OCI-LY7 (cell line): ENCODE results near the gene HS3ST5. TPM values are rescaled to one million over a fixed set of nuclear protein-coding genes. Genes with fewer than 3 reads are reported as not detected.

Experiments
- BruUV-seq: library from RNA; stranded (reverse); fragments of 400-500 nt; replicated peaks from 2 replicates; lab custom pipeline; 2021; lab: Mats Ljungman, UMichigan
- CTCF ChIA-PET: fragments of 300-600 bp; sonication (Branson Sonifier 250); formaldehyde crosslinking; loops from one replicate; lab custom pipeline; 2022; ENCODE audit warnings: antibody characterized with exemption; ENCODE audit not compliant: unreplicated experiment; lab: Charles Lee
- POLR2A ChIA-PET: fragments of 300-600 bp; sonication (Branson Sonifier 250); formaldehyde crosslinking; loops from one replicate; lab custom pipeline; 2022; ENCODE audit warnings: antibody characterized with exemption; lab: Charles Lee
- DNase-seq: peaks from one replicate; pipeline ENCODE4 v3.0.0-alpha.2; 2015; ENCODE audit warnings: low spot score
- H2AFZ ChIP-seq: fragments of 200-600 bp; sonication (generic), shearing (Covaris generic); 2 replicates; pipeline ENCODE4 v1.6.1; 2014; ENCODE audit warnings: mild to moderate bottlenecking, antibody characterized with exemption, low read length, moderate library complexity
- H3K27ac ChIP-seq: fragments of 200-600 bp; sonication (generic); 2 replicates; pipeline ENCODE4 v1.5.1; 2014; ENCODE audit warnings: mixed run types, low read depth, mild to moderate bottlenecking, moderate library complexity, low read length, inconsistent platforms; ENCODE audit not compliant: poor library complexity, severe bottlenecking
- H3K36me3 ChIP-seq: fragments of 200-600 bp; sonication (generic); 2 replicates; pipeline ENCODE4 v1.6.1; 2014; ENCODE audit warnings: mild to moderate bottlenecking, antibody characterized with exemption, low read length, moderate library complexity, mixed read lengths; ENCODE audit not compliant: insufficient read depth
- H3K4me1 ChIP-seq: fragments of 200-600 bp; sonication (generic); 2 replicates; pipeline ENCODE4 v1.5.1; 2014; ENCODE audit warnings: mild to moderate bottlenecking, low read length; ENCODE audit not compliant: insufficient read depth, poor library complexity, severe bottlenecking
- H3K4me2 ChIP-seq: fragments of 200-600 bp; sonication (generic); 2 replicates; pipeline ENCODE4 v1.6.1; 2014; ENCODE audit warnings: mild to moderate bottlenecking, low read length
- H3K4me3 ChIP-seq: fragments of 200-600 bp; sonication (generic); 2 replicates; pipeline ENCODE4 v1.5.1; 2014; ENCODE audit warnings: mild to moderate bottlenecking, low read depth, low read length; ENCODE audit not compliant: poor library complexity, severe bottlenecking
- H3K79me2 ChIP-seq: fragments of 200-600 bp; sonication (generic); 2 replicates; pipeline ENCODE4 v1.6.1; 2016; ENCODE audit warnings: low read depth, mild to moderate bottlenecking, low read length, moderate library complexity, mixed read lengths; ENCODE audit not compliant: insufficient read depth
- H3K9me2 ChIP-seq: fragments of 200-600 bp; sonication (generic); 2 replicates; pipeline ENCODE4 v1.6.1; 2016; ENCODE audit warnings: mild to moderate bottlenecking, low read length, mixed read lengths; ENCODE audit not compliant: insufficient read depth
- H3K9me3 ChIP-seq: fragments of 200-600 bp; sonication (generic); 2 replicates; pipeline ENCODE4 v1.6.1; 2014; ENCODE audit warnings: mild to moderate bottlenecking, mixed run types, low read length, mixed read lengths
- H4K20me1 ChIP-seq: fragments of 200-600 bp; sonication (generic); 2 replicates; pipeline ENCODE4 v1.6.1; 2014; ENCODE audit warnings: mild to moderate bottlenecking, antibody characterized with exemption, low read length, moderate library complexity, mixed read lengths; ENCODE audit not compliant: insufficient read depth
- CTCF ChIP-seq: fragments of 200-600 bp; sonication (generic); conservative IDR thresholded peaks from 2 replicates; pipeline ENCODE4 v1.5.1; 2014; ENCODE audit warnings: mild to moderate bottlenecking, antibody characterized with exemption, low read length, moderate library complexity, mixed read lengths
- EZH2phosphoT487 ChIP-seq: fragments of 200-600 bp; sonication (generic); IDR thresholded peaks from 2 replicates; pipeline ENCODE4 v1.6.1; 2018; ENCODE audit warnings: low read depth, borderline replicate concordance, mild to moderate bottlenecking, mixed run types, antibody characterized with exemption, low read length, moderate library complexity, mixed read lengths
- intact Hi-C: fragments of 100-400 bp; cut with micrococcal nuclease; formaldehyde crosslinking; loops from one replicate; pipeline ENCODE4 v1.10.0; 2022; ENCODE audit not compliant: unreplicated experiment
- total RNA-seq, 2 experiments: library from RNA; depleted of rRNA in 1 of 2; stranded (reverse); fragments of >200 nt in 1 of 2; shearing (Covaris generic) in 1 of 2; gene quantifications; 2 replicates each; pipeline ENCODE4 v1.2.3, GENCODE V29; 2014 to 2022

HS3ST5 gene
- total RNA-seq, 2 experiments from 2014 or later = not detected

- Histone ChIP-seq H3K27ac (no peak overlapping the region), H4K20me1 (no peaks in the 10 kb centered on the region), H2AFZ (no peak overlapping the region), H3K36me3 (no peaks in the 10 kb centered on the region), H3K4me2 (no peak overlapping the region), H3K79me2 (no peaks in the 10 kb centered on the region), H3K9me3 (no peaks in the 10 kb centered on the region), H3K9me2 (no peaks in the 10 kb centered on the region), H3K4me1 (no peaks in the 10 kb centered on the region), H3K4me3 (no peak overlapping the region)
- BruUV-seq = no TSS peak
- intact Hi-C loops = no loop called here
- CTCF ChIA-PET = no interaction called here
- POLR2A ChIA-PET = no interaction called here
- DNase-seq = no peak
- no peak for TF ChIP-seq CTCF
- no peak for TF ChIP-seq EZH2phosphoT487
Observed at GRCh38 chr6:114115652-114116051, 227.2 kb downstream of the HS3ST5 start.

- no peak overlapping the region for H3K27ac ChIP-seq
- DNase-seq = peak; percentile 41
- H2AFZ ChIP-seq = no peak overlapping the region
- H3K4me3 ChIP-seq = no peak overlapping the region
- intact Hi-C loops = loop anchor here (10.0 kb wide), 1 partner anchor 114 kb away; no protein-coding TSS in a partner anchor
- TF ChIP-seq EZH2phosphoT487 = no peak
- TF ChIP-seq CTCF = peak; percentile 82
- H4K20me1 ChIP-seq = no peaks in the 10 kb centered on the region
- H3K79me2 ChIP-seq = no peaks in the 10 kb centered on the region
- no TSS peak for BruUV-seq
- CTCF ChIA-PET = interaction anchor here (1.0 kb wide), 1 partner anchor 137 kb away, joined by 3 read pairs; the partner anchor contains the start of gene HDAC2
- H3K9me3 ChIP-seq = no peaks in the 10 kb centered on the region
- H3K9me2 ChIP-seq = no peaks in the 10 kb centered on the region
- no peaks in the 10 kb centered on the region for H3K36me3 ChIP-seq
- POLR2A ChIA-PET = interaction anchor here (0.6 to 1.6 kb wide), 2 partner anchors 9 to 284 kb away, joined by 7 read pairs; no protein-coding TSS in a partner anchor
- H3K4me2 ChIP-seq = no peak overlapping the region
- H3K4me1 ChIP-seq = no peaks in the 10 kb centered on the region
Observed at GRCh38 chr6:114108119-114109002, 234.5 kb downstream of the HS3ST5 start.

DNA sequence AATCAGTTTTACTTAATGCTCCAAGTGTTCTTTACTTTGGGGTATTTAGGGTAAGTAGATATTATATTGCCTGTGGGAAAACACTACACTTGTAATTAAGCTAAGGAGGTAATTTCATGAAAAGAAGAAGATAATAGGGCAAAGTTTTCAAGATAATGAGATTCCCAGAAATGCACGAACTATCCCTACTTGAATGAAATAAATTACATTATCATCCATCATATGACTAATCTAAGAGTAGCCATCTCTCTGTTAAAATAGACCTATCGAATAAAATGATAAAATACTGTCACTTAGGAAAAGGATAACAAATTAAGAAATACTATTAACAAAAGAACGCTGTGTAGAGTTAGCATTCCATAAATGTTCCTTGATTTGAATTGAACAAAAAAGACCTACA, 236.8 kb downstream of the HS3ST5 start:
- intact Hi-C loops = loop anchor here (10.0 kb wide), 1 partner anchor 111 kb away; no protein-coding TSS in a partner anchor
- no peak overlapping the region for H2AFZ ChIP-seq
- H3K4me1 ChIP-seq = no peaks in the 10 kb centered on the region
- DNase-seq = no peak
- no TSS peak for BruUV-seq
- no peaks in the 10 kb centered on the region for H4K20me1 ChIP-seq
- H3K79me2 ChIP-seq = no peaks in the 10 kb centered on the region
- TF ChIP-seq CTCF (no peak), EZH2phosphoT487 (no peak)
- ChIA-PET POLR2A (no interaction called here), CTCF (no interaction called here)
- no peaks in the 10 kb centered on the region for H3K9me3 ChIP-seq
- no peaks in the 10 kb centered on the region for H3K9me2 ChIP-seq
- H3K4me2 ChIP-seq = no peak overlapping the region
- no peaks in the 10 kb centered on the region for H3K36me3 ChIP-seq
- H3K4me3 ChIP-seq = no peak overlapping the region
- no peak overlapping the region for H3K27ac ChIP-seq
